Bronchial epithelial cell (primary cell): ENCODE results near the gene C13orf46. TPM values are rescaled to one million over a fixed set of nuclear protein-coding genes. Genes with fewer than 3 reads are reported as not detected.
"Not testable (repeated sequence)": the region's sequence is repeated elsewhere in the genome, so short reads cannot be mapped to it uniquely, and the experiment has no call there.

Source experiments
- DNase-seq: peaks from one replicate; pipeline ENCODE4 v3.0.0-alpha.2; 2010; ENCODE audit warnings: low read depth
- FAIRE-seq: peaks from 2 replicates; lab custom pipeline; 2011; peaks lifted over from hg19 to GRCh38; lab: Jason Lieb, UNC
- H3K27me3 ChIP-seq: 2 replicates; pipeline ENCODE4 v1.5.1; 2011; ENCODE audit warnings: low read length; ENCODE audit not compliant: control insufficient read depth, insufficient read depth
- H3K36me3 ChIP-seq: 2 replicates; pipeline ENCODE4 v1.5.1; 2011; ENCODE audit warnings: low read length; ENCODE audit not compliant: control insufficient read depth, insufficient read depth
- H3K4me3 ChIP-seq: 2 replicates; pipeline ENCODE4 v1.5.1; 2011; ENCODE audit warnings: mild to moderate bottlenecking, low read depth, low read length, control low read depth
- total RNA-seq: library from RNA; depleted of rRNA; stranded (reverse); fragments of >200 nt; gene quantifications from 2 replicates; pipeline ENCODE4 v1.2.1, GENCODE V29; 2014
- TF ChIP-seq, protein P1 (sequence below): IDR thresholded peaks from 2 replicates; pipeline ENCODE4 v1.5.1; 2011; ENCODE audit warnings: mild to moderate bottlenecking, moderate library complexity, low read length, control low read depth, inconsistent platforms; ENCODE audit not compliant: insufficient read depth, severe bottlenecking

C13orf46 gene
- total RNA-seq, result not detected in 2 replicates

DNA sequence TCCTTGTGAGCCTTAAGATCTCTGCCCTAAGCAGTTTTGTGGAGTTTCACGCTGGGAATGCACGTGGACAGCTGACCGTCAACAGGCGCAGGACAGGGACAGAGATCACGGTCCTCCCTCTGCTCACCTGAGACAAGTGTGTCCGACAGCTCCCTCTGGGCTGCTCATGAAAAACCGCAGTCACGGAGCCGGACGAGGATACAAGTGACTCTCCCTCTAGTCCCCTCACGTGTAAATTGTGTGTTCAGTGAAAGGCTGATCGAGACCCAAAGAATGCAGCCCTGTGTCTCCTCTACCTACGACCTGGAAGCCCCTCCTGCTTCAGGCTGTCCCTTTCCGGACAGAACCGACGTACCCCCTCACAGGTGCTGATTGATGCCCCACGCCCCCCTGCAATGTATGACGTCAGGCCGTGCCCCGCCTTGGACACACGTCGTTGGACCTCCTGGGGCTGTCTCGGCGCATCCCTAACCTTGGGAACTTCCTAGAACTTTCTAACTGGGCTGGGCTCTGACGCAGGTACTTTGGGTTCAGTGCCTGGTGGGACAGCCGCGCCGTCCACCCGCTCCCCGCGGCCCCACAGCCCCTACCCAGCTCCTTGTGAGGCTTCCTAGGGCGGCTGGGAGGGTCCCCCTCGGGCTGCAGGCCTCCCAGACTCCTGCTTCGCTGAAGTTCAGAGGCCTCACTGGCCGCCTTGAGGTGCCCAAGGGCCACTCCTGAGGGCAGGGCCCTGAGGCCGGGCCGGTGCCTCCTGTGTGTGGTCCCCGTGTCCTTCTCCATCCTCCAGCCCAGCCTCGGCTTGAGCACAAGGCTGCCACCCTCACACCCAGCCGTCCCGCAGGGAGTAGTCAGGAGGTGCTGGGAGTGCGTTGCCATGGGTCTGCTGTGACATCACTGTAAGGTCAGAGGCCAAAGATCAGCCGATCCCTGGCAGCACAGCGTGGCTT lies at the start of gene C13orf46:
TSS of gene C13orf46 (minus strand) at position 859 of the 947 bp plus-strand sequence. CDS start at position 780, 79 bp downstream.
- Histone ChIP-seq H3K36me3 (no peaks in the 10 kb centered on the region), H3K27me3 (no peaks in the 10 kb centered on the region), H3K4me3 (no peak within 1 kb of the TSS)
- DNase-seq (no peak), FAIRE-seq (peak; percentile 47)
- TF ChIP-seq, protein P1, sequence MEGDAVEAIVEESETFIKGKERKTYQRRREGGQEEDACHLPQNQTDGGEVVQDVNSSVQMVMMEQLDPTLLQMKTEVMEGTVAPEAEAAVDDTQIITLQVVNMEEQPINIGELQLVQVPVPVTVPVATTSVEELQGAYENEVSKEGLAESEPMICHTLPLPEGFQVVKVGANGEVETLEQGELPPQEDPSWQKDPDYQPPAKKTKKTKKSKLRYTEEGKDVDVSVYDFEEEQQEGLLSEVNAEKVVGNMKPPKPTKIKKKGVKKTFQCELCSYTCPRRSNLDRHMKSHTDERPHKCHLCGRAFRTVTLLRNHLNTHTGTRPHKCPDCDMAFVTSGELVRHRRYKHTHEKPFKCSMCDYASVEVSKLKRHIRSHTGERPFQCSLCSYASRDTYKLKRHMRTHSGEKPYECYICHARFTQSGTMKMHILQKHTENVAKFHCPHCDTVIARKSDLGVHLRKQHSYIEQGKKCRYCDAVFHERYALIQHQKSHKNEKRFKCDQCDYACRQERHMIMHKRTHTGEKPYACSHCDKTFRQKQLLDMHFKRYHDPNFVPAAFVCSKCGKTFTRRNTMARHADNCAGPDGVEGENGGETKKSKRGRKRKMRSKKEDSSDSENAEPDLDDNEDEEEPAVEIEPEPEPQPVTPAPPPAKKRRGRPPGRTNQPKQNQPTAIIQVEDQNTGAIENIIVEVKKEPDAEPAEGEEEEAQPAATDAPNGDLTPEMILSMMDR, result no peak

DNA sequence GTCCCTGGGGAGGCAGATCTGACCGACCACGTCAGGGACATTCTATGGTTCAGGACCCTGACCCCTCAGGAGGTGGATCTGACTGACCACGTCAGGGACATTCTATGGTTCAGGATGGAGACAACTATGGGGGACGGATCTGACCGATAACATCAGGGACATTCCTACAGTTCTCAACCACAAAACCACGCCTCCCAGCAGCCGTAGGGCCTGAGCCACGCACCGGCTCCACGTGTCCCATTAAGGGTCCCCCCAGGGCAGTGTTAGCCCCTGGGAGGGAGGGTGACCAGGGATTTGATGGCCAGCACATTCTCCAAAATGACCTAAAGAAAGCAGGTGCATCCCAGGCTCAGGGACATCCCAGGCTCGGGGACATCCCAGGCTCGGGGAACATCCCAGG lies 49.0 kb upstream of the C13orf46 start:
- Histone ChIP-seq H3K4me3 (no peak overlapping the region), H3K27me3 (no peaks in the 10 kb centered on the region), H3K36me3 (no peaks in the 10 kb centered on the region)
- FAIRE-seq (no peak), DNase-seq (no peak)
- TF ChIP-seq, protein P1, result no peak

DNA sequence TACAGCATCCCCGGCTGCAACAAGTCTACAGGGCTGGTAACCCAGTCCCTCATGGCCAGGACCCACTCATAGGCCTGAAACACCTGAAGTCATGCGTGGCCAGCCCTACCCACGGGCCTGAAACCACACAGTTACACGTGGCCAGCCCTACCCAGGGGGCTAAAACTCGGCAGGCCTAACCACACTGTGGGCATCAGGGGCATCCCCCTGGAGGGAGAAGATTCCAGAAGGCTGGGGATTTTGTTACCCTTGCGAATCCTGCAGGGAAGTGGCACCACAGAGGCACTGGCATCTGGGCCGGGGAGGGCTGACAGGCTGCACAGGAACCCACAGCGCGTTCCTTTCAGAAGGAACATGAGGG lies 48.4 kb upstream of the C13orf46 start:
- no peak for FAIRE-seq
- TF ChIP-seq, protein P1, result no peak
- H3K4me3 ChIP-seq, result no peak overlapping the region

DNA sequence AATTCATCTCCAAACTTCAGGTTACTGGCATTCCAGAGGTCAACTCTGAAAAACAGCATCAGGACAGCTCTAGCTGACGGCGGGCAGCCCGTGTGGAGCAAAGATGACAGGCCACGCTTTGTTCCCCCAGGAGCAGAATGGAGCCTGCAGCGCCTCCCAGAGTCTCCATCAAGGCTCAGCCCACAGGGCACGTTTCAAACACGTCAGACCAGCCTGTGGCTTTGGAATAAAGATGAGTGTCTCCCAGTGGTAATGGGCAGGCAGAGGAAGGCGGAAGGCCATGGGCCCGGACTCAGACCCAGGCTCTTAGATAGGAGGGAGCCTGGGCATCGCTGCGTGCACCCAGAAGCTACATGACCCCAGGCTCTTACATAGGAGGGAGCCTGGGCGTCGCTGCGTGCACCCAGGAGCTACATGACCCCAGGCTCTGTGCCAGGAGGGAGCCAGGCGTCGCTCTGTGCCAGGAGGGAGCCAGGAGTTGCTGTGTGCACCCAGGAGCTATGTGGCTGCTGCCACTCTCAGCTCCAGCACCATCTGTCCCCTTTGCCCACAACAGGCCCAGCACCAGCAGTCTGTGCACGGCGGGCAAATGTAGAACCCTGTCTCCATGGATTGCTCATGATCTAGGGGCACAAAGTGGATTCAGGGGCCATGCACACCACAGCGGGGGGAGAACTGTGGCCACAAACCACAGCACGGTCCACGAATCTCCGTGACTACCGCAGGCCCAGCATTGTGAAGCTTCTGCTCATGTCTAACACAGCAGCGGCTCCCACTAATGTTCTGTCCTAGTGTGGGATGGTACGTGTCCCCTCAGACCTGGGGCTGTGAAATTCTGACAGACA lies 47.8 kb upstream of the C13orf46 start:
- no peak for DNase-seq
- Histone ChIP-seq H3K27me3 (no peaks in the 10 kb centered on the region), H3K4me3 (no peak overlapping the region), H3K36me3 (no peaks in the 10 kb centered on the region)
- TF ChIP-seq, protein P1, result no peak
- FAIRE-seq, result no peak

More for the DNA sequence above, 48.4 kb upstream of the C13orf46 start:
- no peak for DNase-seq
- H3K36me3 ChIP-seq, result no peaks in the 10 kb centered on the region
- H3K27me3 ChIP-seq, result no peaks in the 10 kb centered on the region

DNA sequence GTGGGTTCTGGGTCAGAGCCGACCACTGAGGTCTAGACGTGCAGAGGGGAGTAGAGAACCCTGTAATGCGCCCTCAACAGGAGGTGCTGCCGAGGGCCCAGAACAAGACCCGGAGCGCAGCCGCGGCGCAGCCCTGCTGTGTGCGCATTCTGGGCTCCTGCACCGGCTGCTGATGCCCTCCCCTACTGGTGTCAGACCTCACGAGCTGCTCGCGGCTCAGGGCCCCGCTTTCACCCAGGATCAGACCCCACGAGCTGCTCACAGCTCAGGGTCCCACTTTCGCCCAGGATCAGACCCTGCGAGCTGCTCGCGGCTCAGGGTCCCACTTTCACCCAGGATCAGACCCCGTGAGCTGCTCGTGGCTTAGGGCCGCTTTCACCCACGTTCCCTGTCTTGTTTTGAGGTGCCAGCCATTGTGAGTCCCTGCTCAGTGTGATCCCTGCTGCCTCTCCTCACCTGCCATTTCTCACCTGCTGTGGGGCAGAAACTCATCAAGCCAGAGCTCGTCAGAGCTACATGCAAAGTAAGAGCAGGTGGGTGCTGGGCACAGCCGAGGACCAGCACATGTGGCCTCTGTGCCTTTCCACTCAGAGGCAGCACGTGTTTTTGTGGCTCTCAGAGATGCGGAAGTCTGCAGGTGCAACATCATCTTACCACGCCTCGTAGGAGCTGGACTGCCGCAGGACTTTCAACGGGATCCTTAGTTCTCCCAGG lies 47.0 kb upstream of the C13orf46 start:
- TF ChIP-seq, protein P1, result no peak
- DNase-seq (no peak), FAIRE-seq (no peak)
- no peak overlapping the region for H3K4me3 ChIP-seq
- H3K27me3 ChIP-seq, result no peaks in the 10 kb centered on the region
- no peaks in the 10 kb centered on the region for H3K36me3 ChIP-seq

DNA sequence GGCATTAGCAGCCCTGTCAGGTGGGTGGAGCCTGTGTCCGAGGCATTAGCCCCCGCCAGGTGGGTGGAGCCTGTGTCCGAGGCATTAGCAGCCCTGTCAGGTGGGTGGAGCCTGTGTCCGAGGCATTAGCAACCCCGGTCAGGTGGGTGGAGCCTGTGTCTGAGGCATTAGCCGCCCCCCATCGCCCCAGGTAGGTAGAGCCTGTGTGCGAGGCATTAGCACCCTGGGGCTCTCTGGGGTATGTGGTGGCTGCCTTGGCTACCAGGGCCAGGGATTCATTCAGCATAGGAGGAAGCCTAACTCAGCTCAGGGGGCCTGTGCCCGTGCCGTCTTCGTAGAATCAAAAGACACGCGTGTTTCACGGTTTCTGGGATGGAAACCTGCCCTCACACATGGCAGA lies 46.3 kb upstream of the C13orf46 start:
- DNase-seq, H3K36me3 ChIP-seq, H3K4me3 ChIP-seq, H3K27me3 ChIP-seq, FAIRE-seq: not testable (repeated sequence)
